ENCODE measurements around the gene TREH. TPM values are rescaled to one million over a fixed set of nuclear protein-coding genes. Genes with fewer than 3 reads are reported as not detected.

Gene TREH
- total and polyA plus RNA-seq, 2 of the 8 experiments (the other 6 are each of a cell fraction or from before 2014, with no cell fraction given): 0.03 TPM; not detected in 1

GRCh38 chr11:118638726-118639125, 40.7 kb downstream of the TREH start (continued):
- TF ChIP-seq KDM5A (IDR thresholded peaks at IDR 0.05; ENCODE audit: low read length) (no peak), KDM1A (IDR thresholded peaks at IDR 0.05; ENCODE audit: borderline replicate concordance, low read length) (no peak)
